ENCODE measurements around the gene NRXN3.

The NRXN3 gene

GRCh38 chr14:79516009-79516408 is 1345.8 kb downstream of the NRXN3 start:
- H3K27ac ChIP-seq (ENCODE audit: extremely low read depth, low read depth, low read length), result no peak overlapping the region
- ChIA-PET POLR2A (no interaction called here), CTCF (no interaction called here)
- H3K9me3 ChIP-seq (ENCODE audit: control insufficient read depth, insufficient read depth, low read depth, low read length), result no peaks in the 10 kb centered on the region
- H3K4me3 ChIP-seq (ENCODE audit: low read depth, low read length), result no peak overlapping the region
- no peaks in the 10 kb centered on the region for H3K36me3 ChIP-seq (ENCODE audit: control insufficient read depth in 2 of 2, insufficient read depth in 1 of 2, low read length in 2 of 2)
- H3K4me1 ChIP-seq (ENCODE audit: control insufficient read depth, insufficient read depth, low read length), result no peaks in the 10 kb centered on the region
- TF ChIP-seq KLF1 (tag by site-specific recombination; IDR thresholded peaks at IDR 0.05) (no peak), TSHZ1 (tag by site-specific recombination; IDR thresholded peaks at IDR 0.05; ENCODE audit: borderline replicate concordance) (no peak), ZNF473 (tag by site-specific recombination; IDR thresholded peaks at IDR 0.05) (no peak), ZNF391 (tag by site-specific recombination; IDR thresholded peaks at IDR 0.05; ENCODE audit: borderline replicate concordance, low read depth) (no peak), SP7 (tag by site-specific recombination; IDR thresholded peaks at IDR 0.05) (no peak)

GRCh38 chr14:79525416-79525815 is 1355.2 kb downstream of the NRXN3 start:
- Histone ChIP-seq H3K4me1 (ENCODE audit: control insufficient read depth, insufficient read depth, low read length) (no peaks in the 10 kb centered on the region), H3K9me3 (ENCODE audit: control insufficient read depth, insufficient read depth, low read depth, low read length) (no peaks in the 10 kb centered on the region), H3K4me3 (ENCODE audit: low read depth, low read length) (no peak overlapping the region), H3K36me3 (ENCODE audit: control insufficient read depth in 2 of 2, insufficient read depth in 1 of 2, low read length in 2 of 2) (no peaks in the 10 kb centered on the region), H3K27ac (ENCODE audit: extremely low read depth, low read depth, low read length) (no peak overlapping the region)
- CTCF ChIA-PET, result interaction anchor here (0.6 kb wide), 1 partner anchor 18 kb away, joined by 3 read pairs; no protein-coding TSS in a partner anchor
- TF ChIP-seq ZNF280C (tag by site-specific recombination; IDR thresholded peaks at IDR 0.05), result no peak
- TF ChIP-seq ZNF747 (tag by site-specific recombination; IDR thresholded peaks at IDR 0.05), result no peak
- TF ChIP-seq ZNF18 (tag by site-specific recombination; IDR thresholded peaks at IDR 0.05), result no peak
- no peak for TF ChIP-seq ZBTB1 (tag by site-specific recombination; IDR thresholded peaks at IDR 0.05)
- no peak for TF ChIP-seq RBAK (tag by site-specific recombination; IDR thresholded peaks at IDR 0.05)
- no peak for TF ChIP-seq ZNF37A (tag by site-specific recombination; IDR thresholded peaks at IDR 0.05)
- no peak for TF ChIP-seq ZNF791 (tag by site-specific recombination; IDR thresholded peaks at IDR 0.05)
- no peak for TF ChIP-seq EGR2 (tag by site-specific recombination; IDR thresholded peaks at IDR 0.05; ENCODE audit: low read depth)
- POLR2A ChIA-PET, result no interaction called here

- CTCF ChIA-PET, result interaction anchor here (1.0 kb wide), 1 partner anchor 15 kb away, joined by 4 read pairs; no protein-coding TSS in a partner anchor
- Histone ChIP-seq H3K4me1 (ENCODE audit: control insufficient read depth, insufficient read depth, low read length) (no peaks in the 10 kb centered on the region), H3K27ac (ENCODE audit: extremely low read depth, low read depth, low read length) (no peak overlapping the region), H3K4me3 (ENCODE audit: low read depth, low read length) (no peak overlapping the region), H3K36me3 (ENCODE audit: control insufficient read depth in 2 of 2, insufficient read depth in 1 of 2, low read length in 2 of 2) (no peaks in the 10 kb centered on the region), H3K9me3 (ENCODE audit: control insufficient read depth, insufficient read depth, low read depth, low read length) (no peaks in the 10 kb centered on the region)
- POLR2A ChIA-PET, result no interaction called here
- TF ChIP-seq TCF7L2 (IDR thresholded peaks at IDR 0.05; ENCODE audit: borderline replicate concordance, low read depth, low read length), result no peak
- no peak for TF ChIP-seq ZNF473 (tag by site-specific recombination; IDR thresholded peaks at IDR 0.05)
- TF ChIP-seq ZNF214 (tag by site-specific recombination; IDR thresholded peaks at IDR 0.05; ENCODE audit: borderline replicate concordance), result no peak
- TF ChIP-seq ZNF280D (tag by site-specific recombination; IDR thresholded peaks at IDR 0.05), result no peak
- TF ChIP-seq PRDM1 (tag by site-specific recombination; IDR thresholded peaks at IDR 0.05), result no peak
- no peak for TF ChIP-seq ZNF174 (tag by site-specific recombination; IDR thresholded peaks at IDR 0.05)
- TF ChIP-seq ZNF768 (tag by site-specific recombination; IDR thresholded peaks at IDR 0.05), result no peak
- TF ChIP-seq ZBTB7A (tag by site-specific recombination; IDR thresholded peaks at IDR 0.05; ENCODE audit: low read depth), result no peak
- TF ChIP-seq ZFP37 (tag by site-specific recombination; IDR thresholded peaks at IDR 0.05), result no peak
- TF ChIP-seq ZNF121 (tag by site-specific recombination; IDR thresholded peaks at IDR 0.05), result no peak
Measured at GRCh38 chr14:79528828-79529416, 1358.7 kb downstream of the NRXN3 start.
